GM12875 (cell line): Measurements from ENCODE around the gene NSG2.

Experiments
- H3K4me3 ChIP-seq: one replicate; pipeline ENCODE4 v1.5.1; 2011; ENCODE audit warnings: low read depth, low read length, control low read depth
- CTCF ChIP-seq: IDR thresholded peaks from 2 replicates; pipeline ENCODE4 v1.5.1; 2011; ENCODE audit warnings: low read depth, mild to moderate bottlenecking, control low read depth, inconsistent platforms, low read length, moderate library complexity, borderline replicate concordance; ENCODE audit not compliant: insufficient read depth

NSG2 gene

DNA sequence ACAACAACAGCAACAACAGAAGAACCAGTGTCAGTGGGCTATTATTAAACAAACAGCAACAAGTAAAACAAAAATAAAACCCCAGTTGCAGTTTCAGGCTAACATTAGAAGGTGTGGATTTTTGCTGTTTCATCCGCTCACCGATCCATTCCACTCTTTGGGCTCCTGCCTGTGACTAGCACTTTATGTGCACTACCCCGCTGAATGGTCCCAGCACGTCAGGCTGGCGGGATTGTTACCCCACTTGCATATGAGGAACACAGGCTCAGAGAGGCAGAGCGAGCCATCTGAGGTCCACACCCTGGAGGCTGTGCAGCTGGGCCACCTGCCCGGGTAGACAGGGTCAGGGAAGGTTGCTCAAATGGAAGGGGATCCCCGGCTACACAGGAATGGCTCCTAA, 26.0 kb downstream of the NSG2 start:
- no peak for TF ChIP-seq CTCF
- H3K4me3 ChIP-seq, result no peak overlapping the region

GRCh38 chr5:174073122-174073660, 27.7 kb downstream of the NSG2 start:
- no peak for TF ChIP-seq CTCF

DNA sequence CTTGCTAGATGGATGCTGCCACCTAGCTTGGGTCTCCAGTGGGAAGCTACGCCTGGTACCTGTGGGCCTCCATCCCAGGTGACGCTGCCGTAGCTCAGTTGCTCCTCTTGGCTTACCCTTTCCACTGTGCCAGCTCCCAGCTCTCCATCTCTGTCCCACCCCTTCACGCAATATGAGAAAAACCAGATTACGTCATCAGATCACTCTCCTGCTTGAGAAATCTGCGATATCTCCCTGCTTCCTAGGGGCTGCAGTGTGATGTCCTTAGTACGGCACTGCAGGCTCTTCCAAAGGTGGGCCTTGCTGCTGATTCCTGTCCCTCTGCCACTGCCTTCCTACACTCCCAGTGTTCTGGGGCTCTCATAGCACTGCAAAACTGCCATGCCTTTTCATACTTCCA, 28.9 kb downstream of the NSG2 start:
- TF ChIP-seq CTCF, result no peak
- H3K4me3 ChIP-seq, result no peak overlapping the region

More at GRCh38 chr5:174073122-174073660, 27.7 kb downstream of the NSG2 start:
- H3K4me3 ChIP-seq, result no peak overlapping the region

- H3K4me3 ChIP-seq, result no peak overlapping the region
- TF ChIP-seq CTCF, result no peak
Measured at GRCh38 chr5:174078416-174078815, 32.9 kb downstream of the NSG2 start.

DNA sequence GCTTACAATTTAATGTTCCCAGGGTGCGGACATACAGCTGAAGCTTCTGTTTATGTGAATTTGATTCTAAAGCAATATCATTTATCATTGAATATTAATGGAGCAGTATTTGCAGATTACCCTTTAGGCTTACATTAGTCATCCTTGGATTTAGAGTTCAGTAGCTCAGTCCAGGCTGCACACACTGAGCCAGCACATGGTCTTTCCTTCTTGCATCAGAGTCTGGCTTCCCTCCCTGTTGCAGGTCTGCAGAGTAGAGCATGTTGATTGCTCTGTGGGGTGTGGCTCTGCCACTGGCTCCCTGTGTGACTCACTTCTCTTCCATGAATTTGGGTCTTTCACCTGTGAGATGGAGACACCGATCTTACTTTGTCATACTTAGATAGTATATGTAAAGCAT, 36.8 kb downstream of the NSG2 start:
- H3K4me3 ChIP-seq, result no peak overlapping the region
- TF ChIP-seq CTCF, result no peak

DNA sequence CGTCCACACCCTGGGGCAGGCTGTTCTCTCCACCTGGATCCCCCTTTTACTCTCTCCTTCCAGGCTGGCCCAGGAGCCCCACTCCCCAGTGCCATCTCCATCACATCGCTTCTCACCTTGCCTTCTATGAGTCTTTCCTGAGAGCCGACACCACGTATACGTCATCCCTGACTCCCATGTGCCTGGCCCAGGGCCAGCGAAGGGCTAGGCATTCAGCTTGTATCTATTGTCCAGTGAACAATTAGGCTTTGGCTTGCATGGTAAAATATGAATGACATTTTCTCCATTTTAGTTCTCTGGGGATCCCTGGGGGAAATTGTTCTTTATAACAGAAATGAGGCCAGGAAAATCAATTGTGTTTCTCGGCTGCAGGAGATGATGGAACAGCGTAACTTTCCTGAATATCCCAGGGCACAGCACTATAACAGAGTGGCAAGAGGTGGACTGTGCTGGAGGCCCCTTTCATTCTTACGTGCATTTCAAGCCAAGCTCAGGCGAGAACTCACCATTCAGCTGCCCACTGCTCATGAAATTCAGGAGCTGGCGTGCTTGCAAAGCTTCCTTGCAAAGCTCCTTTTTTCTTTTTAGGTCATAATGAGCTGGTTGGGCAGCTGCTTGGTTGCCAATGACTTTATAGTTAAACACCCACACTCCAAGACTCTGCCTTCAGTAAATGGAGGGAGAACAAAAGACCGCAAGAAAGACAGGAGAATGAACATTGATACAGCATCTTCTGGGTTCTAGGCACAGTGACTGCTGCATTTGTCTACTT, 37.7 kb downstream of the NSG2 start:
- no peak for TF ChIP-seq CTCF

GRCh38 chr5:174084691-174085154, 39.2 kb downstream of the NSG2 start:
- H3K4me3 ChIP-seq, result no peak overlapping the region
- no peak for TF ChIP-seq CTCF

More for the DNA sequence above, 37.7 kb downstream of the NSG2 start:
- no peak overlapping the region for H3K4me3 ChIP-seq
